ENCODE measurements around the gene MRPL51. TPM values are rescaled to one million over a fixed set of nuclear protein-coding genes. Genes with fewer than 3 reads are reported as not detected.

The MRPL51 gene
- total RNA-seq = 100 to 1,000 TPM; 119 to 143 (median 136) TPM
- long read RNA-seq, donor 1, transcript MRPL51-201 (3 exons, 1,234 nt) = major isoform, 58 of 67 reads
- long read RNA-seq, donor 1, partial matches to known transcripts = 0 of 67 reads
- long read RNA-seq, donor 1, other reads (novel, unspliced or antisense) = 0 of 67 reads
- long read RNA-seq, donor 2, transcript MRPL51-201 (3 exons, 1,234 nt) = major isoform, 39 of 47 reads
- long read RNA-seq, donor 2, partial matches to known transcripts = 1 of 47 reads
- long read RNA-seq, donor 2, other reads (novel, unspliced or antisense) = 1 of 47 reads

DNA sequence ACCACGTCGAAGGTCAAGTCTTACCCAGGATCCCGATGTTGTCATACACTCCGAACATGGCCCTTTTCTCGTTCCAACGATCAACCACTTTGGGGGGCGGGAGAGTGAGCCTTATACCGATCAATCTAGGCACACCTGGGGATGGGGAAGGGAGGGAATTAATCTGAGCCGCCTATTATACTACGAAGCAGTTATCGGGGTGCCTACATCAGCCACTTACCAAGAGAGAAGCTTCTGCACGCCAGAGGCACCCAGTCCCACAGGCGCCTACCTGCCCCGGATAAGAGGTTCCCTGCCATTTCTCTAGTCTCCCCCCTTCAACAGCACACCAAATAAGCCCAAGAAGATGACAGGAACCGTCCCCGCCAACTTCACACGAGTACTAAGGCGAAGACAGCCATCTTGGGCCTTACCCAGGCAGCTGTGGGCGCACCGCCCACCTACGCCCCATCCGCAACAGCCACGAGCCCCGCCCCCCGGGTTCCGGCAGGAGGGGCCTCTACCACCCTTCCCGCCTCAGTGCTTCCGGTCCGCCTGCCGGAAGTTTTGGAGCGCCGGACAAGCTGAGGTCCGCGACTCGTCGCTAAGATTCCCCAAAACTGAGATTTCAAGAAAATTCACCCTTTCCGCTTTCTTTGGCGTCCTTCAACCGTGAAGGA is at the start of gene MRPL51:
MRPL51 (minus strand) TSS at position 425 of the 659 bp plus-strand sequence; CDS start at position 299, 126 bp downstream.
- peak within 1 kb of the TSS; percentile 48 for H3K4me3 ChIP-seq
- H3K9me3 ChIP-seq = no peaks in the 10 kb centered on the region
- TF ChIP-seq, protein P1, sequence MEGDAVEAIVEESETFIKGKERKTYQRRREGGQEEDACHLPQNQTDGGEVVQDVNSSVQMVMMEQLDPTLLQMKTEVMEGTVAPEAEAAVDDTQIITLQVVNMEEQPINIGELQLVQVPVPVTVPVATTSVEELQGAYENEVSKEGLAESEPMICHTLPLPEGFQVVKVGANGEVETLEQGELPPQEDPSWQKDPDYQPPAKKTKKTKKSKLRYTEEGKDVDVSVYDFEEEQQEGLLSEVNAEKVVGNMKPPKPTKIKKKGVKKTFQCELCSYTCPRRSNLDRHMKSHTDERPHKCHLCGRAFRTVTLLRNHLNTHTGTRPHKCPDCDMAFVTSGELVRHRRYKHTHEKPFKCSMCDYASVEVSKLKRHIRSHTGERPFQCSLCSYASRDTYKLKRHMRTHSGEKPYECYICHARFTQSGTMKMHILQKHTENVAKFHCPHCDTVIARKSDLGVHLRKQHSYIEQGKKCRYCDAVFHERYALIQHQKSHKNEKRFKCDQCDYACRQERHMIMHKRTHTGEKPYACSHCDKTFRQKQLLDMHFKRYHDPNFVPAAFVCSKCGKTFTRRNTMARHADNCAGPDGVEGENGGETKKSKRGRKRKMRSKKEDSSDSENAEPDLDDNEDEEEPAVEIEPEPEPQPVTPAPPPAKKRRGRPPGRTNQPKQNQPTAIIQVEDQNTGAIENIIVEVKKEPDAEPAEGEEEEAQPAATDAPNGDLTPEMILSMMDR (IDR thresholded peaks at IDR 0.05) = no peak
- peak; percentile 94 for ATAC-seq
- H3K4me1 ChIP-seq (ENCODE audit: low read depth) = peaks cover 19% of the 10 kb centered on the region
- DNase-seq = peak; percentile 97 to 99 (median 97)
- H3K36me3 ChIP-seq (ENCODE audit: low read depth) = no peaks in the 10 kb centered on the region
- intact Hi-C loops (cut with DNase I, micrococcal nuclease) = loop anchor here in 1 of 2 donors (5.0 kb wide), 1 partner anchor 44 kb away; no protein-coding TSS in a partner anchor

- ATAC-seq = peak; percentile 78
- H3K9me3 ChIP-seq = no peaks in the 10 kb centered on the region
- H3K4me1 ChIP-seq (ENCODE audit: low read depth) = peaks cover 39% of the 10 kb centered on the region
- H3K36me3 ChIP-seq (ENCODE audit: low read depth) = peaks cover 3% of the 10 kb centered on the region
- H3K4me3 ChIP-seq = no peak overlapping the region
- peak; percentile 82 to 86 (median 84) for DNase-seq
- intact Hi-C loops (cut with DNase I, micrococcal nuclease) = no loop called here
- TF ChIP-seq, protein P1 (IDR thresholded peaks at IDR 0.05) = no peak
These were observed 49.3 kb upstream of the MRPL51 start for GRCh38 chr12:6542209-6543009.

GRCh38 chr12:6541371-6542165 is 48.5 kb upstream of the MRPL51 start:
- DNase-seq (peak in 2 of 3 donors; percentile 55 to 73), ATAC-seq (peak; percentile 6)
- Histone ChIP-seq H3K4me3 (no peak overlapping the region), H3K4me1 (ENCODE audit: low read depth) (peaks cover 47% of the 10 kb centered on the region), H3K36me3 (ENCODE audit: low read depth) (peaks cover 7% of the 10 kb centered on the region), H3K9me3 (no peaks in the 10 kb centered on the region)
- intact Hi-C loops (cut with DNase I, micrococcal nuclease) = no loop called here
- TF ChIP-seq, protein P1 (IDR thresholded peaks at IDR 0.05) = no peak

- peaks cover 59% of the 10 kb centered on the region for H3K4me1 ChIP-seq (ENCODE audit: low read depth)
- H3K9me3 ChIP-seq = no peaks in the 10 kb centered on the region
- H3K36me3 ChIP-seq (ENCODE audit: low read depth) = peaks cover 7% of the 10 kb centered on the region
- H3K4me3 ChIP-seq = no peak overlapping the region
- peak; percentile 83 for ATAC-seq
- TF ChIP-seq, protein P1 (IDR thresholded peaks at IDR 0.05) = no peak
- intact Hi-C loops (cut with DNase I, micrococcal nuclease) = no loop called here
- DNase-seq = peak; percentile 96 to 97 (median 96)
These were observed 47.3 kb upstream of the MRPL51 start for GRCh38 chr12:6540181-6540877.

All from mucosa of descending colon (tissue), 3 donors.